ENCODE data around the gene ANTKMT. TPM values are rescaled to one million over a fixed set of nuclear protein-coding genes. Genes with fewer than 3 reads are reported as not detected.

Gene ANTKMT
- total RNA-seq, 1 donor from 2014 or later: 22.6 TPM

- peaks cover 7% of the 10 kb centered on the region for H3K4me1 ChIP-seq (ENCODE audit: insufficient read depth, low read length)
- no peak overlapping the region for H3K27ac ChIP-seq (ENCODE audit: low read depth, low read length)
- no peaks in the 10 kb centered on the region for H3K9me3 ChIP-seq (ENCODE audit: insufficient read depth, low read depth, low read length)
- H3K36me3 Mint-ChIP-seq (ENCODE audit: low read depth, unreplicated experiment): peaks cover 2% of the 10 kb centered on the region
- no peak overlapping the region for H3K27ac Mint-ChIP-seq (ENCODE audit: unreplicated experiment)
- no peak overlapping the region for H2AFZ ChIP-seq (ENCODE audit: low read depth, low read length)
- no peaks in the 10 kb centered on the region for H3K27me3 Mint-ChIP-seq (ENCODE audit: low read depth, unreplicated experiment)
- peaks cover 53% of the 10 kb centered on the region for H4K20me1 ChIP-seq (ENCODE audit: insufficient read depth, low read length)
- no peaks in the 10 kb centered on the region for H3K9me3 Mint-ChIP-seq (ENCODE audit: unreplicated experiment)
- no peak for FAIRE-seq
- H3K4me3 ChIP-seq (ENCODE audit: insufficient read depth, low read depth, low read length): no peak overlapping the region
- no peak overlapping the region for H3K4me3 Mint-ChIP-seq (ENCODE audit: unreplicated experiment)
- H3K36me3 ChIP-seq (ENCODE audit: insufficient read depth, low read length): no peaks in the 10 kb centered on the region
- H3K4me2 ChIP-seq (ENCODE audit: low read length): no peak overlapping the region
- peaks cover 2% of the 10 kb centered on the region for H3K4me1 Mint-ChIP-seq (ENCODE audit: low read depth, unreplicated experiment)
- no peak overlapping the region for H3K9ac ChIP-seq (ENCODE audit: low read length)
- peaks cover 20% of the 10 kb centered on the region for H3K79me2 ChIP-seq (ENCODE audit: insufficient read depth, low read length)
- TF ChIP-seq, protein P1, sequence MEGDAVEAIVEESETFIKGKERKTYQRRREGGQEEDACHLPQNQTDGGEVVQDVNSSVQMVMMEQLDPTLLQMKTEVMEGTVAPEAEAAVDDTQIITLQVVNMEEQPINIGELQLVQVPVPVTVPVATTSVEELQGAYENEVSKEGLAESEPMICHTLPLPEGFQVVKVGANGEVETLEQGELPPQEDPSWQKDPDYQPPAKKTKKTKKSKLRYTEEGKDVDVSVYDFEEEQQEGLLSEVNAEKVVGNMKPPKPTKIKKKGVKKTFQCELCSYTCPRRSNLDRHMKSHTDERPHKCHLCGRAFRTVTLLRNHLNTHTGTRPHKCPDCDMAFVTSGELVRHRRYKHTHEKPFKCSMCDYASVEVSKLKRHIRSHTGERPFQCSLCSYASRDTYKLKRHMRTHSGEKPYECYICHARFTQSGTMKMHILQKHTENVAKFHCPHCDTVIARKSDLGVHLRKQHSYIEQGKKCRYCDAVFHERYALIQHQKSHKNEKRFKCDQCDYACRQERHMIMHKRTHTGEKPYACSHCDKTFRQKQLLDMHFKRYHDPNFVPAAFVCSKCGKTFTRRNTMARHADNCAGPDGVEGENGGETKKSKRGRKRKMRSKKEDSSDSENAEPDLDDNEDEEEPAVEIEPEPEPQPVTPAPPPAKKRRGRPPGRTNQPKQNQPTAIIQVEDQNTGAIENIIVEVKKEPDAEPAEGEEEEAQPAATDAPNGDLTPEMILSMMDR (IDR thresholded peaks at IDR 0.05; ENCODE audit: insufficient read depth, low read depth, low read length): no peak
- no peak for TF ChIP-seq EZH2 (IDR thresholded peaks at IDR 0.05; ENCODE audit: insufficient read depth, low read length)
- no peak for DNase-seq (ENCODE audit: low read depth)
- no peaks in the 10 kb centered on the region for H3K27me3 ChIP-seq (ENCODE audit: insufficient read depth, low read length)
These were observed 46.6 kb upstream of the ANTKMT start for GRCh38 chr16:674214-674881.

- no peak for TF ChIP-seq EZH2 (IDR thresholded peaks at IDR 0.05; ENCODE audit: insufficient read depth, low read length)
- TF ChIP-seq, protein P1 (IDR thresholded peaks at IDR 0.05; ENCODE audit: insufficient read depth, low read depth, low read length): no peak
- no peak within 1 kb of the TSS for H3K9ac ChIP-seq (ENCODE audit: low read length)
- H3K79me2 ChIP-seq (ENCODE audit: insufficient read depth, low read length): peaks cover 11% of the 10 kb centered on the region
- H3K36me3 ChIP-seq (ENCODE audit: insufficient read depth, low read length): no peaks in the 10 kb centered on the region
- DNase-seq (ENCODE audit: low read depth): peak; percentile 26
- H3K4me2 ChIP-seq (ENCODE audit: low read length): peak within 1 kb of the TSS; percentile 82
- no peaks in the 10 kb centered on the region for H3K27me3 ChIP-seq (ENCODE audit: insufficient read depth, low read length)
- H2AFZ ChIP-seq (ENCODE audit: low read depth, low read length): no peak within 1 kb of the TSS
- H3K9me3 ChIP-seq (ENCODE audit: insufficient read depth, low read depth, low read length): no peaks in the 10 kb centered on the region
- H3K27me3 Mint-ChIP-seq (ENCODE audit: low read depth, unreplicated experiment): no peaks in the 10 kb centered on the region
- FAIRE-seq: no peak
- no peaks in the 10 kb centered on the region for H3K9me3 Mint-ChIP-seq (ENCODE audit: unreplicated experiment)
- H3K4me3 Mint-ChIP-seq (ENCODE audit: unreplicated experiment): no peak within 1 kb of the TSS
- peaks cover 44% of the 10 kb centered on the region for H4K20me1 ChIP-seq (ENCODE audit: insufficient read depth, low read length)
- H3K4me1 Mint-ChIP-seq (ENCODE audit: low read depth, unreplicated experiment): peaks cover 2% of the 10 kb centered on the region
- H3K27ac ChIP-seq (ENCODE audit: low read depth, low read length): no peak within 1 kb of the TSS
- peaks cover 9% of the 10 kb centered on the region for H3K4me1 ChIP-seq (ENCODE audit: insufficient read depth, low read length)
- H3K36me3 Mint-ChIP-seq (ENCODE audit: low read depth, unreplicated experiment): peaks cover 2% of the 10 kb centered on the region
- peak within 1 kb of the TSS; percentile 39 for H3K4me3 ChIP-seq (ENCODE audit: insufficient read depth, low read depth, low read length)
- no peak within 1 kb of the TSS for H3K27ac Mint-ChIP-seq (ENCODE audit: unreplicated experiment)
These were observed 45.7 kb upstream of the ANTKMT start, which contains the start of gene RHBDL1 for GRCh38 chr16:674968-675883. Gene RHBDL1, plus strand, starts transcription at chr16:675671. Its CDS starts 120 bp downstream, at chr16:675791.

All from astrocyte (in vitro differentiated cells and primary cell).